ENCODE data around the gene TARS3.
"Not testable (repeated sequence)": the region's sequence is repeated elsewhere in the genome, so short reads cannot be mapped to it uniquely, and the experiment has no call there.

DNA sequence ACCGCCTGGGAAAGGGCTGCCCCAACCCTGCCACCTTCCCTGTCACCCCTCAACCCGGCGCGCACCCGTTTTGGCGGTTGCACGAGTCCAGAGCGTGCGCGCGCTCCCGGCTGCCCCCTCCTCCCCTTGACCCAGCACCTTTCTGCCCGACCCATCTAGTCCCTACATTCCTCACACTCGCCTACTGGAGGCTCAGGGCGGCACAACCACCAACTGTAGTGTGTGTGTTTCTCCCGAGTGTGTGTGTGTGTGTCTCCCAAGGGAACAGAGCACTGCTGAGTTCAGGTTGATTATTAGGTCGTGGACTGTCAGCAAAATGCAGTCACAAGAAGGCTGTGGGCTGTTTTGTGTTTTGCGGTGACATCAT lies 22.4 kb upstream of the TARS3 start:
- TF ChIP-seq, protein P1, sequence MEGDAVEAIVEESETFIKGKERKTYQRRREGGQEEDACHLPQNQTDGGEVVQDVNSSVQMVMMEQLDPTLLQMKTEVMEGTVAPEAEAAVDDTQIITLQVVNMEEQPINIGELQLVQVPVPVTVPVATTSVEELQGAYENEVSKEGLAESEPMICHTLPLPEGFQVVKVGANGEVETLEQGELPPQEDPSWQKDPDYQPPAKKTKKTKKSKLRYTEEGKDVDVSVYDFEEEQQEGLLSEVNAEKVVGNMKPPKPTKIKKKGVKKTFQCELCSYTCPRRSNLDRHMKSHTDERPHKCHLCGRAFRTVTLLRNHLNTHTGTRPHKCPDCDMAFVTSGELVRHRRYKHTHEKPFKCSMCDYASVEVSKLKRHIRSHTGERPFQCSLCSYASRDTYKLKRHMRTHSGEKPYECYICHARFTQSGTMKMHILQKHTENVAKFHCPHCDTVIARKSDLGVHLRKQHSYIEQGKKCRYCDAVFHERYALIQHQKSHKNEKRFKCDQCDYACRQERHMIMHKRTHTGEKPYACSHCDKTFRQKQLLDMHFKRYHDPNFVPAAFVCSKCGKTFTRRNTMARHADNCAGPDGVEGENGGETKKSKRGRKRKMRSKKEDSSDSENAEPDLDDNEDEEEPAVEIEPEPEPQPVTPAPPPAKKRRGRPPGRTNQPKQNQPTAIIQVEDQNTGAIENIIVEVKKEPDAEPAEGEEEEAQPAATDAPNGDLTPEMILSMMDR (IDR thresholded peaks at IDR 0.05): not testable (repeated sequence)
- not testable (repeated sequence) for TF ChIP-seq POLR2A (IDR thresholded peaks at IDR 0.05)
